H9 (cell line): ENCODE data around the gene RNF31. TPM values are rescaled to one million over a fixed set of nuclear protein-coding genes. Genes with fewer than 3 reads are reported as not detected.

Source experiments
- DNase-seq: peaks from one replicate; pipeline ENCODE4 v3.0.0-alpha.2; 2017
- H2AFZ ChIP-seq: one replicate; pipeline ENCODE4 v1.6.1; 2013; ENCODE audit warnings: mild to moderate bottlenecking, low read length, control low read depth, moderate library complexity
- H2AK5ac ChIP-seq: 2 replicates; pipeline ENCODE4 v1.6.1; 2013; ENCODE audit warnings: low read length, control low read depth, mixed read lengths; ENCODE audit not compliant: insufficient read length
- H2BK120ac ChIP-seq: one replicate; pipeline ENCODE4 v1.6.1; 2013; ENCODE audit warnings: low read depth, mild to moderate bottlenecking, low read length, control low read depth, inconsistent platforms; ENCODE audit not compliant: poor library complexity, severe bottlenecking
- H2BK12ac ChIP-seq: 2 replicates; pipeline ENCODE4 v1.6.1; 2013; ENCODE audit warnings: low read length, control low read depth, mixed read lengths, low read depth; ENCODE audit not compliant: insufficient read length
- H2BK15ac ChIP-seq: 2 replicates; pipeline ENCODE4 v1.6.1; 2013; ENCODE audit warnings: low read depth, low read length, control low read depth
- H2BK20ac ChIP-seq: one replicate; pipeline ENCODE4 v1.6.1; 2013; ENCODE audit warnings: low read depth, mild to moderate bottlenecking, low read length, control low read depth, inconsistent platforms; ENCODE audit not compliant: poor library complexity, severe bottlenecking
- H2BK5ac ChIP-seq: 2 replicates; pipeline ENCODE4 v1.6.1; 2013; ENCODE audit warnings: low read length, control low read depth, mixed read lengths; ENCODE audit not compliant: insufficient read length
- H3K14ac ChIP-seq: 2 replicates; pipeline ENCODE4 v1.6.1; 2013; ENCODE audit warnings: low read length, control low read depth; ENCODE audit not compliant: insufficient read depth
- H3K18ac ChIP-seq: 2 replicates; pipeline ENCODE4 v1.6.1; 2013; ENCODE audit warnings: low read depth, mild to moderate bottlenecking, mixed read lengths, low read length, control low read depth; ENCODE audit not compliant: insufficient read length
- H3K23ac ChIP-seq: 2 replicates; pipeline ENCODE4 v1.6.1; 2013; ENCODE audit warnings: low read length, control low read depth, mixed read lengths, low read depth; ENCODE audit not compliant: insufficient read length
- H3K23me2 ChIP-seq: 2 replicates; pipeline ENCODE4 v1.6.1; 2013; ENCODE audit warnings: low read depth, mild to moderate bottlenecking, mixed read lengths, low read length, control low read depth; ENCODE audit not compliant: insufficient read length, poor library complexity, severe bottlenecking
- H3K27ac ChIP-seq: 2 replicates; pipeline ENCODE4 v1.5.1; 2013; ENCODE audit warnings: low read length, control low read depth, mixed read lengths, low read depth; ENCODE audit not compliant: insufficient read length
- H3K27me3 ChIP-seq: 2 replicates; pipeline ENCODE4 v1.6.1; 2013; ENCODE audit warnings: low read length, control low read depth, inconsistent platforms; ENCODE audit not compliant: insufficient read depth
- H3K4ac ChIP-seq: 2 replicates; pipeline ENCODE4 v1.6.1; 2013; ENCODE audit warnings: low read depth, mild to moderate bottlenecking, control low read depth, inconsistent platforms, low read length, moderate library complexity
- H3K4me1 ChIP-seq: 2 replicates; pipeline ENCODE4 v1.6.1; 2013; ENCODE audit warnings: low read length, control low read depth, inconsistent platforms; ENCODE audit not compliant: insufficient read depth
- H3K4me2 ChIP-seq: 2 replicates; pipeline ENCODE4 v1.6.1; 2013; ENCODE audit warnings: low read length, control low read depth, mixed read lengths; ENCODE audit not compliant: insufficient read length, insufficient read depth
- H3K56ac ChIP-seq: 2 replicates; pipeline ENCODE4 v1.6.1; 2013; ENCODE audit warnings: low read depth, mild to moderate bottlenecking, mixed read lengths, low read length, control low read depth; ENCODE audit not compliant: insufficient read length
- H3K79me1 ChIP-seq: 2 replicates; pipeline ENCODE4 v1.6.1; 2013; ENCODE audit warnings: low read depth, mild to moderate bottlenecking, moderate library complexity, low read length, control low read depth, inconsistent platforms; ENCODE audit not compliant: insufficient read depth, poor library complexity, severe bottlenecking
- H3K79me2 ChIP-seq: 2 replicates; pipeline ENCODE4 v1.6.1; 2013; ENCODE audit warnings: low read length, control low read depth, inconsistent platforms; ENCODE audit not compliant: insufficient read depth
- H3K9ac ChIP-seq: 2 replicates; pipeline ENCODE4 v1.6.1; 2013; ENCODE audit warnings: low read length, control low read depth, mixed read lengths; ENCODE audit not compliant: insufficient read length; ENCODE audit errors: extremely low read depth
- H3K9me3 ChIP-seq: one replicate; pipeline ENCODE4 v1.6.1; 2013; ENCODE audit warnings: low read depth, low read length, inconsistent platforms; ENCODE audit not compliant: control insufficient read depth
- H3T11ph ChIP-seq: one replicate; pipeline ENCODE4 v1.6.1; 2013; ENCODE audit warnings: mild to moderate bottlenecking, low read length, control low read depth, inconsistent platforms
- H4K20me1 ChIP-seq: one replicate; pipeline ENCODE4 v1.6.1; 2013; ENCODE audit not compliant: control insufficient read depth, insufficient read length, insufficient read depth
- H4K5ac ChIP-seq: 2 replicates; pipeline ENCODE4 v1.6.1; 2013; ENCODE audit warnings: low read depth, mild to moderate bottlenecking, mixed read lengths, low read length, control low read depth; ENCODE audit not compliant: insufficient read length
- H4K8ac ChIP-seq: replicated peaks from 2 replicates; pipeline ENCODE4 v1.6.1; 2013; ENCODE audit warnings: low read length, control low read depth, mixed read lengths, low read depth; ENCODE audit not compliant: insufficient read length
- H4K91ac ChIP-seq: 2 replicates; pipeline ENCODE4 v1.6.1; 2013; ENCODE audit warnings: low read depth, mild to moderate bottlenecking, moderate library complexity, mixed read lengths, low read length, control low read depth; ENCODE audit not compliant: insufficient read length
- H3K27ac Mint-ChIP-seq, 3 experiments: 2 replicates in 2 of 3; 3 replicates in 1 of 3; pipeline ENCODE4 v1.8.0; 2020 to 2021; ENCODE audit warnings: mixed read lengths in 3 of 3, mild to moderate bottlenecking in 1 of 3, moderate library complexity in 1 of 3
- H3K27me3 Mint-ChIP-seq: 2 replicates; pipeline ENCODE4 v1.8.0; 2021; ENCODE audit warnings: low read depth, mild to moderate bottlenecking, moderate library complexity, mixed read lengths
- H3K36me3 Mint-ChIP-seq, 3 experiments: 2 replicates in 2 of 3; 3 replicates in 1 of 3; pipeline ENCODE4 v1.8.0; 2020 to 2021; ENCODE audit warnings: low read depth in 3 of 3, mixed read lengths in 3 of 3; ENCODE audit not compliant: insufficient read depth in 1 of 3
- H3K4me1 Mint-ChIP-seq, 2 experiments: 2 replicates each; pipeline ENCODE4 v1.8.0; 2020; ENCODE audit warnings: mixed read lengths in 2 of 2
- H3K4me3 Mint-ChIP-seq, 2 experiments: 2 replicates in 1 of 2; 3 replicates in 1 of 2; pipeline ENCODE4 v1.8.0; 2020 to 2021; ENCODE audit warnings: mild to moderate bottlenecking in 2 of 2, mixed read lengths in 2 of 2, moderate library complexity in 1 of 2
- H3K9me3 Mint-ChIP-seq, 2 experiments: 2 replicates in 1 of 2; 3 replicates in 1 of 2; pipeline ENCODE4 v1.8.0; 2020; ENCODE audit warnings: mild to moderate bottlenecking in 2 of 2, mixed read lengths in 2 of 2, moderate library complexity in 1 of 2
- CTCF ChIP-seq: fragments of 200-600 bp; sonication (generic); conservative IDR thresholded peaks from 3 replicates; pipeline ENCODE4 v1.8.0; 2021; ENCODE audit warnings: antibody characterized with exemption, mild to moderate bottlenecking
- WGBS: extraction: QIAGEN DNeasy Blood & Tissue Kit; methylation state at CpG from one replicate; pipeline ENCODE4 v1.1.7; 2013; ENCODE audit warnings: missing lambda C conversion rate, low lambda C conversion rate, mixed read lengths; ENCODE audit not compliant: insufficient read length; ENCODE audit errors: extremely low coverage; 5-methylcytosine and 5-hydroxymethylcytosine counted together
- total RNA-seq: library from RNA; stranded (reverse); gene quantifications from 2 replicates; pipeline ENCODE4 v1.2.1, GENCODE V29; 2021

Gene RNF31
- total RNA-seq, 1 experiment from 2014 or later: 87.3 TPM

DNA sequence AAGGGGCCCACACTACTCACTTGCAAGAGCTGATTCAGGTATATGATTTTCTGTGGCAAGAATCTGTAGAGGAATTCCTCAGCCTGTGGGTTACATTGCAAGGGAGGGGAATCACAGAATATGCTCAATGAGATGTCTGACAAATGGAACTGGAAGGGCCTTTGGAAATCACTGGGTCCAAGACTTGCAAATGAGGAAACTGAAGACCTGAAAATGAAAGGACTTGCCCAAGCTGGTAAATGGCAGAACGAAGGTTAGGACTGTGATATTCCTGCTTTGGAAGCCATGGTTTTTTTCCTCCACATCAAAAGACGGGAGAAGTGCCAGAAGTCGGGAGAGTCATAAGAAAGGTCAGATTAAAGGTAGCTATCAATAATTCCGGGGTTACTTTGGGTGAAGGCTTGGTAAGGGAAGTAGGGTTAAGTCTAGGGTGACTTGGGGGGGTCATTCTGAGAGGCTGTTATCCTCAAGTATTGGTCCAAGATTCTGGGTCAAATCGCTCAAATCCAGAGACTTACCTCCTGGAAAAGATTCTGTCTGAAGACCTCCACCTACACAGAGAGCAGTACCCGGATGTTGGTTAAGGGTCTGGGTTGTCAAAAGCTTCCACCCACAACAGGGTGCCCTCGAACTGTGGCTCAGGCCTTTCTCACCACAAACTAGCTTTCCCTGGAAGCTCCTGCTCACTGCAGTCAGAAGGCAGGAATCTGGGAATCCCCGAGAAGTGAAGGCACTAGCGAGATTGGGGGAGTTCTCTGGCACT, 1.4 kb upstream of the RNF31 start:
- H3K27ac Mint-ChIP-seq: peak overlapping the region; percentile 68 to 92 (median 68); a peak in 5 of 7 replicates
- Histone ChIP-seq H3K9ac (peak overlapping the region; percentile 86), H3K14ac (peak overlapping the region; percentile 81; the same call in 1 of the 2 replicates), H2BK20ac (no peak overlapping the region), H2BK5ac (no peak overlapping the region), H3K9me3 (no peaks in the 10 kb centered on the region), H3K4ac (no peak overlapping the region), H3K27ac (no peak overlapping the region), H2BK12ac (no peak overlapping the region), H3K56ac (no peak overlapping the region), H4K20me1 (no peaks in the 10 kb centered on the region), H2AFZ (no peak overlapping the region), H4K5ac (no peak overlapping the region), H3K23me2 (peaks cover 19% of the 10 kb centered on the region), H2BK15ac (no peak overlapping the region), H3K27me3 (no peaks in the 10 kb centered on the region), H3K4me2 (peak overlapping the region; percentile 83), H3K23ac (no peak overlapping the region), H3T11ph (no peak overlapping the region), H2AK5ac (no peak overlapping the region), H3K79me1 (peaks cover 4% of the 10 kb centered on the region), H4K8ac (no peak overlapping the region), H3K4me1 (no peaks in the 10 kb centered on the region), H3K18ac (peak overlapping the region; percentile 77), H4K91ac (no peak overlapping the region), H3K79me2 (peaks cover 8% of the 10 kb centered on the region; the same call in 1 of the 2 replicates), H2BK120ac (no peak overlapping the region)
- no peaks in the 10 kb centered on the region for H3K27me3 Mint-ChIP-seq
- no peak for DNase-seq
- H3K4me1 Mint-ChIP-seq: peaks cover 24% of the 10 kb centered on the region in 2 experiments
- H3K9me3 Mint-ChIP-seq: no peaks in the 10 kb centered on the region
- WGBS: no CpG with 5 or more reads among the region's 9 CpGs
- no peak for TF ChIP-seq CTCF
- H3K4me3 Mint-ChIP-seq: peak overlapping the region; percentile 96 to 99
- peaks cover 9 to 52% (median 50%) of the 10 kb centered on the region in 3 experiments for H3K36me3 Mint-ChIP-seq
